Skeletal muscle satellite cell (primary cell): ENCODE measurements around the gene NSF.
"Not testable (repeated sequence)": the region's sequence is repeated elsewhere in the genome, so short reads cannot be mapped to it uniquely, and the experiment has no call there.

ENCODE experiments used
- H3K27me3 ChIP-seq: 2 replicates; pipeline ENCODE4 v1.7.0; 2013; ENCODE audit warnings: low read length; ENCODE audit not compliant: control insufficient read depth, insufficient read depth
- H3K36me3 ChIP-seq: 2 replicates; pipeline ENCODE4 v1.7.0; 2013; ENCODE audit warnings: mild to moderate bottlenecking, control low read depth, low read length; ENCODE audit not compliant: insufficient read depth
- H3K4me1 ChIP-seq: 2 replicates; pipeline ENCODE4 v1.7.0; 2013; ENCODE audit warnings: low read length; ENCODE audit not compliant: control insufficient read depth, insufficient read depth
- H3K4me2 ChIP-seq: 2 replicates; pipeline ENCODE4 v1.7.0; 2013; ENCODE audit warnings: mild to moderate bottlenecking, low read length
- H3K4me3 ChIP-seq: 2 replicates; pipeline ENCODE4 v1.7.0; 2013; ENCODE audit warnings: low read length
- H3K9ac ChIP-seq: 2 replicates; pipeline ENCODE4 v1.7.0; 2013; ENCODE audit warnings: mild to moderate bottlenecking, low read depth, low read length, moderate library complexity
- H3K9me3 ChIP-seq: replicated peaks from 2 replicates; pipeline ENCODE4 v1.7.0; 2013; ENCODE audit warnings: mild to moderate bottlenecking, control low read depth, low read length

Gene NSF

DNA sequence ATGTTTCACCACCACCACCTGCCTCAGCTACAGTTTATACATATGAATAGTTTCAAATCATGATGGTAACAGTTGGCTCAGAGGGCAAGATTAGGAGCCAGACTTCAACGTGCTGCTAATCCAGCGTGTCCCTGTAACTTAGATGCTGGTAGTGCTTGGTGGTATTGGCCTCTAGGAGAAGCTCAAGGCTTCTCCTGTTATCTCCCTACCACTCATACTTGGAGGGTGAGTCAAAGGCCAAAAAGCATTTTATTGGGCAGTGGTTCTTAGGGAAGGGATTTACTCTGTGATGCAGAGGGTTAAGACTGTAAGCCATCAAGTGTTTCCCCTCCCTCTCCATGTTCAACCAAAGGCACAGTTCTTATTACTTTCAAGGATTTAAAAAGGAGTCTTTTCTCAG is 82.3 kb downstream of the NSF start:
- H3K9ac ChIP-seq, H3K4me1 ChIP-seq, H3K9me3 ChIP-seq, H3K27me3 ChIP-seq, H3K36me3 ChIP-seq, H3K4me2 ChIP-seq, H3K4me3 ChIP-seq: not testable (repeated sequence)

GRCh38 chr17:46677819-46678218 is 87.3 kb downstream of the NSF start:
- H3K27me3 ChIP-seq, H3K36me3 ChIP-seq, H3K4me3 ChIP-seq, H3K4me1 ChIP-seq, H3K9me3 ChIP-seq, H3K4me2 ChIP-seq, H3K9ac ChIP-seq: not testable (repeated sequence)

DNA sequence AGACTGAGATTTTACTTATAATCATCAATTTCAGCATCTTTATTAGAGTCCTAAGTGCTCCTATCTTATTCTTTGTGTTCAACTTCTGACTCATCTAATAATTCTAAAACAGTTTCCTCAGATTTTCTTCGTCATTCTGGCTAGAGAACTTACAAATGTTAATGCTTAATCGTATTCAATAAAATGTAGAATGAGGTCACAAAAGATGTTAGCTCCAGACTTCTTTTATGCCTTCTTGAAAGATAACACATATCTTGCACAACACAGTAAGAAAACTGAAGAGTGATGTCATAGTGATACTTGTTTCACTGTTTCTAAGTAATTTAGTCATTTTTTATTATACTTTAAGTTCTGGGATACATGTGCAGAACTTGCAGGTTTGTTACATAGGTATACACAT is 93.2 kb downstream of the NSF start:
- H3K4me2 ChIP-seq, H3K9me3 ChIP-seq, H3K36me3 ChIP-seq, H3K4me1 ChIP-seq, H3K4me3 ChIP-seq, H3K27me3 ChIP-seq, H3K9ac ChIP-seq: not testable (repeated sequence)

DNA sequence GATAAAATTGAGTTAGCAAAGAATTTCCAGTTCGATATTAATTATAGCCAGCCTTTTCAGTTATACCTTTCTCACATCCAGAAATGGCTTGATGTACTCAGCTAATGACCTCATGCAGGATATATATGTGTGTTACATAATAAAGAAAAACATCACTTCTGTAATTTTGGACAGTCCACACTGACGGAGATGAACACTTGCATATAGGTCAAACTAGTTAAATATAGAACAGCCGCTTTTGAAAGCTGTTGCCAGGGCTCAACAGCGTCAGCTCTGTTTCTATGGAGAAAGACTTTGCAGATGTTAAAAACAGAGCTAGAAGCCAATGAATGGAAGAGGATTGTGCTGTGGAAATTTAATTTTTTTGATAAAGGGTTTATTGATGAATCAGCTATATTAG is 94.8 kb downstream of the NSF start:
- H3K27me3 ChIP-seq, H3K4me3 ChIP-seq, H3K9me3 ChIP-seq, H3K4me1 ChIP-seq, H3K4me2 ChIP-seq, H3K9ac ChIP-seq, H3K36me3 ChIP-seq: not testable (repeated sequence)

GRCh38 chr17:46692196-46692595 is 101.7 kb downstream of the NSF start:
- not testable (repeated sequence) for H3K27me3 ChIP-seq, H3K9ac ChIP-seq, H3K36me3 ChIP-seq, H3K4me2 ChIP-seq, H3K4me3 ChIP-seq, H3K4me1 ChIP-seq, H3K9me3 ChIP-seq

GRCh38 chr17:46693283-46693682 is 102.8 kb downstream of the NSF start:
- H3K4me3 ChIP-seq, H3K4me1 ChIP-seq, H3K4me2 ChIP-seq, H3K36me3 ChIP-seq, H3K27me3 ChIP-seq, H3K9me3 ChIP-seq, H3K9ac ChIP-seq: not testable (repeated sequence)

DNA sequence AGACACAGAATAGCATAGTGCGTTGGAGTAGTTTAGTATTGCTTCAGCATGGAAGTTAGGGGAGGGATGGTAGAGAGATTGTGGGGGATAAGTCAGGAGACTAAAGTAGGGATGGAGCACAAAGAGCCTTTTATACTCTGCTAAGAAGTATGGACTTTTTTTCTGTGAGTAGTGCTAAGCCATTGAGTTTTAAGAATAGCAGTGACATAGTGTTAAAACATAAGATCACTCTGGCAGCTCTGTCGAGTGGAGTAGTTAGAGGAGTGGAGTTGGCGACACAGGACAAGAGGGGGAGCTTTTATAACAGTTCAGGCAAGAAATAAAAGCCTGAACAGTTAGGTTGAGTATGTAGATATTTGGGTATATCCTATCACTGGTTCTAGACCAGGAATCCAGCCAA is 106.1 kb downstream of the NSF start:
- not testable (repeated sequence) for H3K4me1 ChIP-seq, H3K36me3 ChIP-seq, H3K9ac ChIP-seq, H3K4me2 ChIP-seq, H3K4me3 ChIP-seq, H3K27me3 ChIP-seq, H3K9me3 ChIP-seq

DNA sequence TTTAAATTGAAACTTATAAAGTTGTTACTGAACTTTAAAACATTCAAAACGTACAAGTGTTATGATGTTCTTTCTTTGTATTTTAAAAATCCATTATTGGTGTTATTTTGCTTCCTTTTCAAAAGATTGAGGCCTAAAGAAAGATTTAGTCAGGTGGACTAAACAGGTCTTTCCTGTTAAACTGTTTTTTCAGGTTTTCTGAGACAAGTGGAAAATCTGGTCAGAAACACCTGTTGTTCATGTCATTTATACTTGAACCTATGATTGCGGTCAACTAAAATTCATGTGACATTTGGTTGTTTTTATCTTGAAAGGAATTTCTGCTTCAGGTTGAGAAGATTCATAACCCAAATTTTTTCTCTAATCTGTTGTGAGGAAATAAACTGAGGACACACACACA is 108.5 kb downstream of the NSF start:
- H3K27me3 ChIP-seq, H3K9ac ChIP-seq, H3K36me3 ChIP-seq, H3K4me3 ChIP-seq, H3K4me1 ChIP-seq, H3K9me3 ChIP-seq, H3K4me2 ChIP-seq: not testable (repeated sequence)

DNA sequence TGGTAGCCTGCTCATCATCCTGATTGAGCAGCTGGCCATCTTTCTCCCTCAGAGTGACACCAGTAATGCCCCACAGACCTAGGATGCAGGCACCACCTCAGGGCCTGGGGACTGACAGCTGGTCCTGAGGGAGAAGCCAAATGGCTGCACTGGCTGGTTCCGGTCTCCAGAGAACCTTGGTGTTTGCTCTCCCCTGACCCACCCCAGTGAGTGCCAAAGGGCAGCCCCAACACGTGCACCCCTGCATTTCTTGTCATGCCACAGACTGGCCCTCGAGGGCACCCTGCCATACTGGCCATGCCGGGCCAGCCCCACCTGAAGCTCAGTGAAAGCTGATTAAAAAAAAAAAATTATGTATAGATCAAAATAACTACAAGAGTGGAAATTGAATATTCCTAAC is 127.5 kb downstream of the NSF start:
- Histone ChIP-seq H3K9me3 (no peaks in the 10 kb centered on the region), H3K9ac (no peak overlapping the region), H3K4me3 (no peak overlapping the region), H3K27me3 (no peaks in the 10 kb centered on the region), H3K36me3 (peaks cover 18% of the 10 kb centered on the region), H3K4me1 (no peaks in the 10 kb centered on the region), H3K4me2 (no peak overlapping the region)

GRCh38 chr17:46719891-46720290 is 129.4 kb downstream of the NSF start:
- H3K4me1 ChIP-seq, result no peaks in the 10 kb centered on the region
- no peaks in the 10 kb centered on the region for H3K27me3 ChIP-seq
- no peaks in the 10 kb centered on the region for H3K9me3 ChIP-seq
- no peak overlapping the region for H3K4me3 ChIP-seq
- H3K4me2 ChIP-seq, result no peak overlapping the region
- peaks cover 10% of the 10 kb centered on the region for H3K36me3 ChIP-seq
- no peak overlapping the region for H3K9ac ChIP-seq

- Histone ChIP-seq H3K36me3 (peaks cover 7% of the 10 kb centered on the region), H3K9ac (no peak overlapping the region), H3K9me3 (no peaks in the 10 kb centered on the region)
Measured at GRCh38 chr17:46720408-46720807, 129.9 kb downstream of the NSF start.

DNA sequence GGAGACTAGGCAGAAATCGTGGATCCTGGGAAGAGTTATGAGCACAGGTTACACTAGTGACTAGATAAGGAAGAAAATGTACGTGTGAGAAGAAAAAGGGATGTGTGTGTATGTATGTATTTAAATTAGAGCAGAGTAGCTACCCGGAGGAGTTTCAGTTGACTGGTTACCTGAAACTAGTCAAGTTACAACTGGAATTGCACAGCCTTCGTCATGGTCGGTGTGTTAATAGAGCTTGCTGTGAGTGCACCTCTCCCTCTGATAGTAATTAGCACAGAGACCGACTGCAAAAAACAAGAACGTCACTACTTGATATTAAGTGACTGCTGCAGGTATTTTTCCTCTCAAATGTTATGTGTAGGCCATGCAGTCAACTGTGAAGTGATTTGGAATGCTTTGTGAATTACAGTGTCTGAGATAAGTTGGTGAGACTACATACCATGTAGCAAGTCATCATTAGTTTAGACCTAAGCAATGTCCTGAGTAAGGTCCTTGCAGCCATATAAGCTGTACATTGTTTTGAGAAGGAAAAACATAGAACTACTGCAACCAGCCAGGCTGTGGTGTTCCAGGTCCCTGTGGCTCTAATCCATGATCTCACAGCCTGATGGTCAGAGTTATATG is 132.3 kb downstream of the NSF start:
- no peak overlapping the region for H3K4me3 ChIP-seq
- no peak overlapping the region for H3K9ac ChIP-seq
- H3K9me3 ChIP-seq, result no peaks in the 10 kb centered on the region
- H3K36me3 ChIP-seq, result peaks cover 6% of the 10 kb centered on the region
- H3K4me2 ChIP-seq, result no peak overlapping the region
- H3K27me3 ChIP-seq, result no peaks in the 10 kb centered on the region
- peaks cover 12% of the 10 kb centered on the region for H3K4me1 ChIP-seq

More at GRCh38 chr17:46720408-46720807, 129.9 kb downstream of the NSF start:
- no peaks in the 10 kb centered on the region for H3K4me1 ChIP-seq
- H3K4me2 ChIP-seq, result no peak overlapping the region
- no peak overlapping the region for H3K4me3 ChIP-seq
- H3K27me3 ChIP-seq, result no peaks in the 10 kb centered on the region
